Cortex of kidney (tissue), 1 donor: ENCODE results near the gene GLYATL3.
"Not testable (repeated sequence)": the region's sequence is repeated elsewhere in the genome, so short reads cannot be mapped to it uniquely, and the experiment has no call there.

Experiments
- DNase-seq: peaks from one replicate; lab custom pipeline; 2025; lab: John Stamatoyannopoulos, UW

GLYATL3 gene

DNA sequence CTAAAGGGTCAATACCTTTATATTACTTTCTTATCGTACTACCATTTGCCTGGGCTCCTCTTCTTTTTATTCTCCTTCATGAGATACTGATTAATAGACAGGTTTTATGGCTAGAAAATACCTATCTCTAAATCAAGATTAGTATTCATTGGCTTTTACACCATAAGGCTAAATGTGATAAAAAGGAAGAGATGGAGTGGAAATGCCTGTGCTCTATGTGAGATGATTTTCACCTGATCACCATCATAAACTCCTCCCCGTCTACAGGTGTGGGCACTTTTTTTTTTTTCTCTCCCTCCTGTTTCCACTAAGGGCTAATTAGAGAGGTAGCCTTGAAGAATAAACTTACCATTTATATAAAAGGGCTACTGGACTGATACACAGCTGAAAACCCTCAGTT, at the start of gene GLYATL3:
TSS of gene GLYATL3 (plus strand) at position 301 of the 400 bp plus-strand sequence. CDS start 12,068 bp downstream, outside the sequence.
- no peak for DNase-seq

DNA sequence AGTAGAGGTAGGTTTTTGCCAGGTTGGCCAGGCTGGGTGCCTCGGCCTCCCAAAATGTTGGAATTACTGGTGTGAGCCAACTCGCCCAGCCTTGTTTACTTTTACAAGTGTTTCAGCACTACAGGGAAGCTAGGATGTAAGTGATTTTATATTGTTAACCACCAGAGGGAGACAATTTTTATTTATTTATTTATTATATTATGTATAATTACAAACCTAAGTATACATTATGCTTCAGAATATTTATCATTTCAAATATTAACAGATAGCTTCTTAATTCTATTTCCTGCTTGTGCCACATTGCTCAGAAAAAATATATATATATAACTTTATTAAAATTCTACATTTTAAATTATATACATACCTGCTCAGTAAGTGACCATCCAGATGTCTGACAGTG, 46.5 kb upstream of the GLYATL3 start:
- DNase-seq = no peak

DNA sequence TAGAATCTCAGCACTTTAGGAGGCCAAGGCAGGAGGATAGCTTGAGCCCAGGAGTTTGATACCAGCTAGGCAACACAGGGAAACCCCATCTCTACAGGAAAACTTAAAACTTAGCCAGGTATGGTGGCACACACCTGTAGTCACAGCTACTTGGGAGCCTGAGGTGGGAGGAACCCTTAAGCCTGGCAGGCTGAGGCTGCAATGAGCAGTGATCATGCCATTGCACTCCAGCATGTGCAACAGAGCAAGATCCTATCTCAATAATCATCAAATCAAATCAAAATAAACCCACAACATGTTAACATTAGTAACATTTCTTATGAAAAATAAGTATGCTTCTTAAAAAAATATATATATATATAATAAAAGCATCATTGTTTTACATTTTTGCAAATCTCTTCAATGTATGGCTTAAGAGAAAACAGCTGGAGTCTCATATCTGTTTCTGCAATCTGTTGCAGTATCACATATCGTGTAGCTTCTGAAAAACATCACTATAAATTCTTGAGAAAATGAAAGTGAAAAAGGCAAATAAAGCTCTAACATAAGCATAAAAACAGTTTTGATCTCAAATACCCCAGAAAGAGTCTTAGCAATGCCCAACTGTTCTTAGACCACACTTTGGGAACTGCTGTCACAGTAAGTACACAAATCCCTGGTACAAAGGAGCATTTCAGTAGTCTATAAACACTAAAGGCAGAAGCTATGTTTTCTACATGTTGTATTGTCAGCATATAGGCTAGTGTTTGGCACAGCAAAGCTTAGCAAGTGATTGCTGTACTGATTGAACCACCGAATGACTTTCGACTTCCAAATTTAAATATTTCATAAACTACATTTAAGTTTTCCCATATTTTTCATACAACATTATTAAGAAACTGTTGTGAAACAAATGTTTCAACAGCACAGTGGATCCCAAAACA, 44.7 kb upstream of the GLYATL3 start:
- DNase-seq = no peak

DNA sequence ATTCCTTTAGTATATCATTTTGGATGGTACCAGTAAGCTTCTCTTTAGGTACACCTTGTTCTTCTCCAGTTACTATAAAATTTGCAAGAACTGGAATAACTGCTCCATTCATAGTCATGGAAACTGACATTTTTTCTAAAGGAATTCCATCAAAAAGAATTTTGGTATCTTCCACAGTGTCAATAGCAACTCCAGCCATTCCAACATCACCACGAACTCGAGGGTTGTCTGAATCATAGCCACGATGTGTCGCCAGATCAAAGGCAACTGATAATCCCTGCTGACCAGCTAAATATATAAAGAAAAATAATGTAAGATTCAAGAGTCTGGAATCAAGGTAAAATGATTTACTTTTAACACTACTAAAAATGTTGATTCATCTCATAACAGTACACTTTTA, 42.0 kb upstream of the GLYATL3 start:
- DNase-seq = no peak

DNA sequence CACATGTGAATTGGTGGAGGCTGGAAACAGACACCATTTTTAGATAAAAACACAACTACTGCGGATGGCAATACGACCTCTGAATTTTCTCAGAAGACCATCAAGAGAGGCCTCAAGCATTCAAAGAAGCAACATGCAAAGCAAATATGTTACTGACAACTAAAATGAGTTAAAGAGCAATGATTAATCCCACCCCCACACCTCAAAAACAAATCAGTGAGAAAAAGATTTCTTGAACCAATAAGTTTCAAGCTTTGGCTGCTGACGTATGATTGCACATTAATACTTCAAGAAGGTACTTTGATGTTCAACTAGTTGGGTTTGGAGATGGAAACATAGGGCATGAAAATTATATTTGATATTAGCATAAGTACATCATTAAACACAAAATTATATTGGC, 37.7 kb upstream of the GLYATL3 start:
- DNase-seq = no peak

DNA sequence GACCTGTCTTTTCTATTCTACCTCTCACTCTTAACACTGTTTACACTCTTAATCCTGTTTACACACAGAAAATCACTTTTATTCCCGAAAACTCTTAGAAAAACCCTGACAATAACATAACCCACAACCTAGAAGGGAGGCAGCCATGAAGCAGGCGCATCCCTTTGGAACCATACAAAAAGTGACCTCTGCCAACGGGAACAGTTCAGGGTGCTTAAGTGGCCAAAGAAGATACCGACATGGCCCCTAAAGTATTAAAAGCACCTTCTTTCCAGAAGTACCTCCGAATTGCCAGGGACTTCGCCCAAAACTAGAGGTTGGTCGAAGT, 37.2 kb upstream of the GLYATL3 start:
- DNase-seq = no peak

DNA sequence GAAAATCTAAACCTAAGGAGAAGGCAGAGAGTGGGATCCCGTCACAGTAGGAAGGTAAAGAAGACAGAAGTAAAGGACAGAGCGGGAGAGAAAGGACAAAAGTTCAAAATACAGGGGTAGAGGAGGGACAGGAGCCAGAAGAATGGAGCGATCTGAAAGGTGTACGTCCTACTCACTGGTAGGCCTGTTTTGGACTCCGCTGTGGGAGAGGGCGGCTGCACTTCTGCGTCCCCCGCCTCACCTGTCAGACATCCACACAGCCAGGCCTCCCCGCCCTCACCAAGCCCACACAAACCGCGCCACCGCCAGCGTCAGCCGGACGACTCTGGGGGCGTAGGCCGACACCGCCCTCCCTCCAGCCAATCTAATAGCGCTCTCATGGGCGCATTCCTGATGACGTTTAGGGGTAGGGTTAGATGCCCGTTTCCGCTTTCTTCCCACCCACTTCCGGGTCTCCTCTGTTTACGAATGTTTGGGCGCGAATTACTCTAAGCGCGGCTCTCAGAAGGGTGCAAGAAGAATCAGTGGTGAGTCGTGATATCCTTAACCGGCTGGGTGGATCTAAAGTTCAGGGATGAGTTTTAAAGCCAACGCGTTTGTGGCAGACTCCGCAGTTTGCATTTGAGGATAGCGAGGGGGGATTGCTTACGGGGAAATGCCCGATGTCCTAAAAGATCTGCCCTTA, 36.7 kb upstream of the GLYATL3 start, which contains the start of the genes CENPQ and MMUT:
TSS of gene CENPQ (plus strand) at position 444 of the 685 bp plus-strand sequence. CDS start 6,807 bp downstream, outside the sequence.
TSS of gene MMUT (minus strand) at position 327 of the 685 bp plus-strand sequence. CDS start 3,787 bp downstream, outside the sequence.
- DNase-seq = no peak

DNA sequence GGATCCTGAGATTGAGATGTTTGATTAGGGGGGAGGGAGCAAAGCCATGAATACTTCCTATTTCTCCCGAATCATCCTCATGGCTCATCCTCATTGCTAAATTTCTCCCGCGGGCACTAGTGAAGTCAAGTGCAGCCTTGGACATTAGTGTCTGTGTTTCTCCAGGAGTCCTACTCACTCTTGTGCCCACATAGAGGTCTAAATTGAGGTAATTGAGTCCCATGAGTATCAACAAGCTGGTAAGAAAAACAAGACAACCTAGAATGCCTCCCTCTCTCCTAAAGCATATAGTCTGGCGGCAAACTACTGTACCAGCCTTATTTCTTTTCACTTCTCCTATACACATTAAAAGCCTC, 36.1 kb upstream of the GLYATL3 start:
- no peak for DNase-seq

DNA sequence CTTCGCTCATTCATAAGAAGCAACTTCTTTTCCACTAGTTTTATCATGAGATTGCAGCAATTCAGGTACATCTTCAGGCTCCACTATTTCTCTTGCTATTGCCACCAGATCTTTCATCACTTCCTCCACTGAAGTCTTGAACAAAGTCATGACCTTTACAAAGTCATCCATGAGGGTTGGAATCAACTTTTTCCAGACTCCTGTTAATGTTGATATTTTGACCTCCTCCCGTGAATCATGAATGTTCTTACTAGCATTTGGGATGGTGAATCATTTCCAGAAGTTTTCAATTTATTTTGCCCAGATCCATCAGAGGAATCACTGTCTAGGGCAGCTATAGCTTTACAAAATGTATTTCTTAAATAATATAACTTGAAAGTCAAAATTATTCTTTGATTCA, 35.0 kb upstream of the GLYATL3 start:
- no peak for DNase-seq

DNA sequence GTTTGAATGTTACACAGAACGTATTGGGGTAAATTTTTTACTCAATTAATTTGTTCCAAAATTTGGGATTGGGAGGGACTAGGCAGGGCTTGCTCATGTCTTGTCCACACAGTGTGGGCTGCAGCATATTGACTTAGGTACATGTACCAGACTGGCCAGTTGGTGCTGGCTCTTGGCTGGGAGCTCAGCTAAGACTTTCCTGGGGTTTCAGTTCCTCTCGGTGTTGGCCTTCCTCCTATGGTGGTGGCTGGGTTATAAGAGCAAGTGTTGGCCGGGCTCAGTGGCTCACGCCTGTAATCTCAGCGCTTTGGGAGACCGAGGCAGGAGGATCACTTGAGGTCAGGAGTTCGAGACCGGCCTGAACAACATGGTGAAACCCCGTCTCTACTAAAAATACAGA, 31.7 kb upstream of the GLYATL3 start:
- no peak for DNase-seq

DNA sequence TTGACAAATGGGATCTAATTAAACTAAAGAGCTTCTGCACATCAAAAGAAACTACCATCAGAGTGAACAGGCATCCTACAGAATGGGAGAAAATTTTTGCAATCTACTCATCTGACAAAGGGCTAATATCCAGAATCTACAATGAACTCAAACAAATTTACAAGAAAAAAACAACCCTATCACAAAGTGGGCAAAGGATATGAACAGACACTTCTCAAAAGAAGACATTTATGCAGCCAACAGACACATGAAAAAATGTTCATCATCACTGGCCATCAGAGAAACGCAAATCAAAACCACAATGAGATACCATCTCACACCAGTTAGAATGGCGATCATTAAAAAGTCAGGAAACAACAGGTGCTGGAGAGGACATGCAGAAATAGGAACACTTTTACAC, 23.2 kb upstream of the GLYATL3 start:
- DNase-seq = not testable (repeated sequence)

DNA sequence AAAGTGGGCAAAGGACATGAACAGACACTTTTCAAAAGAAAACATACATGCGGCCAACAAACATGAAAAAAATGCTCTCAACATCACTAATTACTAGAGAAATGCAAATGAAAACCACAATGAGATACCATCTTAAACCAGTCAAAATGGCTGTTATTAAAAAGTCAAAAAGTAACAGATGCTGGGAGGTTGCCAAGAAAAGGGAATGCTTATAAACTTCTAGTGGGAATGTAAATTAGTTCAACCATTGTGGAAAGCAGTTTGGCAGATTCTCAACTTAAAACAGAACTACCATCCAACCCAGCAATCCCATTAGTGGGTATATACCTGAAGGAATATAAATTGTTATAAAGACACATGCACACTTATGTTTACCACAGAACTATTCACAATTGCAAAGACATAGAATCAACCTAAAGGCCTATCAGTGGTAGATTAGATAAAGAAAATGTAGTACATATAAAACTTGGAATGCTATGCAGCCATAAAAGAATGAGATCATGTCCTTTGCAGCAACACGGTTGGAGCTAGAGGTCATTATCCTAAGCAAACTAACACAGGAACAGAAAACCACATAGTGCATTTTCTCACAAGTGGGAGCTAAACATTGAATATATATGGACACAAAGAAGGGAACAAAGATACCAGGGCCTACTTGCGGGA, 20.3 kb upstream of the GLYATL3 start:
- no peak for DNase-seq

DNA sequence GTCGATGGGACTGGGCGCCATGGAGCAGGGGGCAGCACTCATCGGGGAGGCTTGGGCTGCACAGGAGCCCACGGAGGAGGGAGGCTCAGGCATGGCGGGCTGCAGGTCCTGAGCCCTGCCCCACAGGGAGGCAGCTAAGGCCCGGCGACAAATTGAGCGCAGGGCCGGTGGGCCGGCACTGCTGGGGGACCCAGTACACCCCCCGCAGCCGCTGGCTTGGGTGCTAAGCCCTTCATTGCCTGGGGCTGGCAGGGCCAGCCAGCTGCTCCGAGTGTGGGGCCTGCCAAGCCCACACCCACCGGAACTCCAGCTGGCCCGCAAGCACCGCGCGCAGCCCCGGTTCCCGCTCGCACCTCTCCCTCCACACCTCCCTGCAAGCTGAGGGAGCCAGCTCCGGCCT, 17.9 kb upstream of the GLYATL3 start:
- not testable (repeated sequence) for DNase-seq

DNA sequence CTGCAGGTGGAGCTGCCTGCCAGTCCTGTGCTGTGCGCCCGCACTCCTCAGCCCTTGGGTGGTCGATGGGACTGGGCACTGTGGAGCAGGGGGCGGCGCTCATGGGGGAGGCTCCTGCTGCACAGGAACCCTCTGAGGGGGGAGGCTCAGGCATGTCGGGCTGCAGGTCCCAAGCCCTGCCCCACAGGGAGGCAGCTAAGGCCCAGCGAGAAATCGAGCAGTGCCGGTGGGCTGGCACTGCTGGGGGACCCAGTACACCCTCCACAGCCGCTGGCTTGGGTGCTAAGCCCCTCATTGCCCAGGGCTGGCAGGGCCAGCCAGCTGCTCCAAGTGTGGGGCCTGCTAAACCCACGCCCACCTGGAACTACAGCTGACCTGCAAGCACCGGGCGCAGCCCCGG, 16.3 kb upstream of the GLYATL3 start:
- DNase-seq = not testable (repeated sequence)

DNA sequence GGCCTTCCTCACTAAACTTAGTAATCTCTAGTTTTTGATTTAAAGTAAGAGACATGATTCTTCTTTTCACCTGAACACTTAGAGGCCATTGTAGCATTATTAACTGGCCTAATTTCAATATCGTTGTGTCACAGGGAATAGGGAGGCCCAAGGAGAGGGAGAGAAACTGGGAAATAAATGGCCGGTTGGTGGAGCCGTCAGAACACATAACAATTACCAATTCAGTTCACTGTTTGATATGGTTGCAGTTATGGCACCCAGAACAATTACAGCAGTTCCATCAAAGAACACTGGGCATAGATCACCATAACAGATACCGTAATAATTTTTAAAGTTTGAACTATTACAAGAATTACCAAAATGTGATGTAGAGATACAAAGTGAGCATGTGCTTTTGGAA, 9.1 kb upstream of the GLYATL3 start:
- no peak for DNase-seq

DNA sequence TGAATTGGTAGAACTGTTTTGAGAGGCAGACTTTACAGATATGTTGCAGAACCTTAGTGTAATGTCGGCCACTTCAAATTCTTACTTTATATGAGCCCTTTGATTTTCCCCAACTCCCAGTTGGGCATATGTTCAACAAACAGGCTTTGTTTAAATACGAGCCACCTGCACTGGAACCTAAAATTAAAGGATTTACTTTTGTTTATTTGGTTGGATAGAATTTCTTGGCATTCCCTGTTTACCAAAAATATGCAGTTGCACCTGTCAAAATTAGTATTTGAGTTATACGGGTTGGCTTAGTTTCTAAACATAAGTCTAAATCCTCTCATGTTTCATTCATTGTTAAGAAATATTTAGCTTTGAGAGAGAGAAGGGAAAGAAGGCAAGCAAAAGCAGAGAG, 2.4 kb upstream of the GLYATL3 start:
- DNase-seq = no peak

DNA sequence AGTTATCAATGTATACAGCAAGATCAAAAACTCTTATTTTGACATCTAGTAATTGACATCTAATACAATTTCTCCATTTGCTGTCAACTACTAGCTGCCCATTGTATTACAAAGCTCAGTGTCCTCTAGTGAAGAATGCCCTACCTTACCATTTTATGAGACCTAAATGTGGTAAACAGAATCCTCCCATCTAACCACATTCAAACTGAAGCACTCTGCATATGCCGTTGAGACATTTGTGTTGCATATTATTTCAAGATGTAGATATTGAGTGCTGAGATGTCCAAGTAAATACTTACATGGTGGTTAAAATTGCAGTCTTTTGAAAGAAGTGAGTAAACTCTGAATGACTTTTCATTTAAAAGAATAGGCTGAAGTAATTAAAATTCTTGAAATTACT, 597 bp upstream of the GLYATL3 start:
- DNase-seq = no peak

DNA sequence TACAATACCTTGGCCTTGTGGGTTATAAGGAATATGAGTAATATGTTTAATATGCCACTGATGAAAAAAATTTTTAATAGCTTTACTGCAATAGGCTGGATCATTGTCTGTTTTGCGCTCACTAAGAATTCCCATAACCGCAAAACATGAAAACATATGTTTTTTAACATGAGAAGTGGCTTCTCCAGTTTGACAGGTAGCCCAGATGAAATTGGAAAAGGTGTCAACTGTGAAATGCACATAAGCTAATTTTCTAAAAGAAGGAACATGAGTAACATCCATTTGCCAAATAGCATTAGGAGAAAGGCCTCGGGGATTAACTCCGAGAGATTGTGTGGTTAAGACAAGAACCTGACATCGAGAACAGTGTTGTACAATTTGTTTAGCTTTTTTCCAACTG, 4.9 kb downstream of the GLYATL3 start:
- no peak for DNase-seq

DNA sequence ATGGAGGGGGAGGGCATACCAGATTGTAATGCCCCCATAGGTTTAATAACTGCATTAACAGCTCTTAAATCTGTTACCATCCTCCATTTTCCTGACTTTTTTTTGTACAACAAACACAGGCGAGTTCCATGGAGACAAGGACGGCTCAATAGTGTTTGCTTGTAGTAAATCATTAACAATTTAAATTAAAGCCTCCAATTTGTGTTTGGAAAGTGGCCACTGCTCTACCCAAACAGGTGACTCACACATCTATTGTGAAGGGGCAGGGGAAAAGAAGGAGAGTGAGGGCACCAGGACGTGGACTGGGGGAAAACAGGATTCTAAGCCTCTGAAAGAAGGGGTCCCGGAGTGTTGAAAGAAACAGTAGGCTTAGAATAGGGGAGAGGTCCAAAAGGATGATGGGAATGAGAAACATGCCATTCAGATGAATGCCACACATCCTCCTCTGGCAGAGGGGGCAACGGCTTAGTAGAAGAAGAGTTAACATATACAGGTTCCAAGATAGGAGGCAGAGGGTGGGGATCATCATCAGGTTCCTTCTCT, 6.9 kb downstream of the GLYATL3 start:
- no peak for DNase-seq

DNA sequence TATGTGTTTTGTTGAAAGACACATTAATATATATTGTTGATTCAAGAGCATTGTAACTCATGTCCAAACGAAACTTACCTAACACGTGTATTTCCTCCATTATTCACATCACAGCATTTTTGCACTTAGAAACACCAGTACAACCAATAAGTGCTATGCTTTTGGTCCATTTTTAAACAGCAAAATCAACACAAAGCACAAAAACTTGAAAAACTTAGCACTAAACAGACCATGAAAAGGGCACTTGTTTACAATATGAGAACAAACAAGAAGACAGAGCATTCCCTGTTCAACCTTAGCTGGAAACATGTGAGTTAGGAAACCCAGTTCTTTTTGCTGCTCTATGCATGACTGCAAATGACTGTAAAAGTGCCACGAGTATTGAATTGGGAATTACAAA, 9.6 kb downstream of the GLYATL3 start:
- no peak for DNase-seq

DNA sequence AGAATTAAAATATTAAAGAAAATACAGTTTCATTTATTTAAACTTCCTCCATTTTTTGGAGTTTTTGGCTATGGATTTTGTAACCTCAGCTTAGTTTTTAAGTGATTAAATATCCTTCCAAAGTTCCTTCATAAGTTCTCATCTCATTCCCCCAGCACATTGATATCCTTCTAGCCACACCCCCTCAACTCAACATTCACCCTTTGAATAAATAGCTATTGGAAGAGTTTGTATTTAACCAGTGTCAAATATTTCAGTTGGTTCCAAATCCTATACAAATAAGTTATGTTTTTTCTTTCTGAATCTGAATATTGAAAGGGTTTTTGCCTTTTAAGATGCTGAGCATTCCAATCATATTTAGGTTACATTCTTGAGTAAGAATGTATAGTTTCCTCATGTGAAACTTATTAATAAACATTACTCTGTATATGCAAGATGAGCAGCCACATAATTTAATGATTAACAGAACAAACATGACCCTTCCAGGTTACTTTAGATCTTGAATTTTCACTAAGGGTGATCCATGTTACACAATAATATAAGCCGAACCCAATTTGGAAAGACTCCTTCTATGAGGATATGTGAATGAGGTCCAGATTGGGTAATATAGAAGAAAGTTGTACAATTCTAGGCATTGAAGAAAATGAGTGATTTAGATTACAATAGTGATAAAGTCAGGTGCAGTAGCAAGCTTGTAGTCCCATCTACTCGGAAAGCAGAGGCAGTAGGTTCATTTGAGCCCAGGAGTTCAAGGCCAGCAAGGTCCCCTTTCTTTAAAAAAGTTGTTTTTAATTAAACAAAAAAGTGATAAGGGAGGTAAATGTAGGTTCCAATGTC, 13.6 kb downstream of the GLYATL3 start:
- DNase-seq = no peak
